ENCODE measurements around the gene TMEM72. TPM values are rescaled to one million over a fixed set of nuclear protein-coding genes. Genes with fewer than 3 reads are reported as not detected.

TMEM72 gene
- total and polyA plus RNA-seq, 5 donors from 2014 or later, result not detected

DNA sequence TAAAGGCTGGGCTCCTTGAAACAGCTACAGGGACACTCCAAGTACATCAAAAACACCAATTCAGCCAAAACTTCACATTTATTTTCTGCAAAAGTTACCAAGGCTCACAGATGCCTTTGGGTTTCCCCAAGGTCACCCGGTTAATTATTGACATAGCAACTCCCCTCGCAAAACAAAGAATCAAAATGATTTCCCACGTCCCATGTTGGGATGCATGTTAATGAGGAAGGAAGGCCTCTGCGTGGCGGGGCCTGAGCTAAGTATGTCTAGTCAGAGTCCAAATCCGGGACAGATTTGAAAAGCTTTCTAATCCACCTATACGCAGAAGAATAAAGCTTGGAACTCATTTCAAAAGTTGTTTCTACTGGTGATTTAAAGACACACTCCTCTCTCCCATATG, 535 bp upstream of the TMEM72 start:
- Mint-ChIP-seq H3K36me3 (no peaks in the 10 kb centered on the region), H3K4me1 (peaks cover 0 to 23% (median 6%) of the 10 kb centered on the region in 4 donors), H3K27ac (no peak overlapping the region)

DNA sequence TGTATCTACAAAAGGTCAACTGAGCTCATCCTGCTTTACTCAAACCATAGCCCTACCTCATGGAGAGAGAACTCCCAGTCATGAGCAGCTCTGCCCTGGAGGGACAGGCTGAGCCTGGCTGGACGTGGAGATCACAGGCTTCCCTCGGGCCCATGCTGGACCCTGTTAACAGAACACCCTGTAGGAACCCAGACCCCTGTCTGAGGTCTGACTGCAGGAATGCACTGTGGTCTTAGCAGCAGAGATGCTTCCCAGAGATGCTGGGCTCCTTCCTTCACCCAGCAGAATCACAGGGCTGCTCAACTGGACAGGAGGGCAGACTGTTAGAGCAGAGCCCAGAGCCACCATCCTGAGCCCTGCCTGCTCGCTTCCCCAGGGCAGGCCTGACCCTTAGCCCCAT, 814 bp downstream of the TMEM72 start:
- Mint-ChIP-seq H3K36me3 (no peaks in the 10 kb centered on the region), H3K27me3 (no peaks in the 10 kb centered on the region), H3K27ac (no peak overlapping the region), H3K4me3 (no peak overlapping the region), H3K4me1 (peaks cover 0 to 25% (median 6%) of the 10 kb centered on the region in 4 donors), H3K9me3 (no peaks in the 10 kb centered on the region)
- no peak for DNase-seq
- Histone ChIP-seq H3K27me3 (ENCODE audit: control insufficient read depth, insufficient read depth, low read length) (no peaks in the 10 kb centered on the region), H3K36me3 (ENCODE audit: control insufficient read depth, insufficient read depth, low read length) (no peaks in the 10 kb centered on the region), H3K9me3 (ENCODE audit: control insufficient read depth in 2 of 2, low read length in 2 of 2) (no peaks in the 10 kb centered on the region), H3K4me1 (ENCODE audit: control insufficient read depth, insufficient read depth, low read length, poor library complexity, severe bottlenecking) (peaks cover 15% of the 10 kb centered on the region), H3K27ac (ENCODE audit: insufficient read depth, low read length, poor library complexity, severe bottlenecking) (no peak overlapping the region), H3K4me3 (ENCODE audit: low read depth, low read length) (no peak overlapping the region)
- ATAC-seq (ENCODE audit: low read depth in 2 of 2), result no peak

More for the DNA sequence above, 535 bp upstream of the TMEM72 start:
- no peak overlapping the region for H3K27ac ChIP-seq (ENCODE audit: insufficient read depth, low read length, poor library complexity, severe bottlenecking)
- H3K4me3 ChIP-seq (ENCODE audit: low read depth, low read length), result no peak overlapping the region
- Mint-ChIP-seq H3K27me3 (no peaks in the 10 kb centered on the region), H3K4me3 (no peak overlapping the region), H3K9me3 (no peaks in the 10 kb centered on the region)
- H3K9me3 ChIP-seq (ENCODE audit: control insufficient read depth in 2 of 2, low read length in 2 of 2), result no peaks in the 10 kb centered on the region
- DNase-seq (no peak), ATAC-seq (ENCODE audit: low read depth in 2 of 2) (no peak)
- no peaks in the 10 kb centered on the region for H3K27me3 ChIP-seq (ENCODE audit: control insufficient read depth, insufficient read depth, low read length)
- H3K36me3 ChIP-seq (ENCODE audit: control insufficient read depth, insufficient read depth, low read length), result no peaks in the 10 kb centered on the region
- peaks cover 15% of the 10 kb centered on the region for H3K4me1 ChIP-seq (ENCODE audit: control insufficient read depth, insufficient read depth, low read length, poor library complexity, severe bottlenecking)

DNA sequence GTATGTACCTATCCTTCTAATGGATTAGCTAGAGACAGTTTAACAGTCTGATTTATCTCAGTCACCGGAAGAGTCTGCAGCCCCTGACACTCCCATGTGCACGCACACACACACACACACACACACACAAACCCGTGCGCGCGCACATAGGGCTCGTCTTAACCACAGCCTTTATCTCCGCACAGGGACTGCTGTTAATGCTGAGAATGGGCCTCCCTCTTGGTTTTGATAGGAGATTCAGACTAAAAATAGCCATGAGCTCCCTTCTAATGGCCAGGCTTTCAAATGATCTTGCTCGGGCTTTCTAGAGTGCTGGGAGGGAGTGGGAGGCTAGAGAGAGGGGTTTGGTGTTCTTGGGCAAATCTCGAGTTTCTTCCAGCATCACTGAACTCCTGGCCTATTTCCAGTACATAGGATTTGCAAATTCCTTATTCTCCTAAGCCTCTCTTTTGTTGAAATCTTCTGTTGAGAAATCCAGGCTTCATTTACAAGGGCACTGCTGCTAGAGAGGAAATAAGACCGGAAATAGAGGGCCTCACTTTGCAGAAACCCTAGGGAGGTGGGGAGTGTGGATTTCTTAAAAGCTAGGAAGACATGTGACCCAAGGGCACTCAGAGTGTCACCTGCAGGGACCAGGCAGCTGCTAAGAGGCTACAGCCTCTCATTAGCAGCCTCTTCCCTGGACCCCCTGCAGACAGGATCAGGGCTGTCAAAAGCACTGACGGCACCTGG, 2.4 kb downstream of the TMEM72 start:
- peaks cover 3% of the 10 kb centered on the region for H3K27me3 ChIP-seq (ENCODE audit: control insufficient read depth, insufficient read depth, low read length)
- H3K4me3 Mint-ChIP-seq, result peak overlapping the region in 3 of 4 donors; percentile 48 to 69 (median 69)
- no peaks in the 10 kb centered on the region for H3K36me3 ChIP-seq (ENCODE audit: control insufficient read depth, insufficient read depth, low read length)
- DNase-seq (peak in 2 of 3 donors; percentile 56 to 80), ATAC-seq (ENCODE audit: low read depth in 2 of 2) (peak; percentile 38 to 66)
- H3K27ac Mint-ChIP-seq, result peak overlapping the region; percentile 60 to 86 (median 64)
- no peak overlapping the region for H3K4me3 ChIP-seq (ENCODE audit: low read depth, low read length)
- peaks cover 15% of the 10 kb centered on the region for H3K4me1 ChIP-seq (ENCODE audit: control insufficient read depth, insufficient read depth, low read length, poor library complexity, severe bottlenecking)
- H3K4me1 Mint-ChIP-seq, result peaks cover 0 to 25% (median 6%) of the 10 kb centered on the region in 4 donors
- H3K9me3 Mint-ChIP-seq, result peaks cover 0 to 6% (median 0%) of the 10 kb centered on the region in 7 donors
- H3K27ac ChIP-seq (ENCODE audit: insufficient read depth, low read length, poor library complexity, severe bottlenecking), result no peak overlapping the region
- no peaks in the 10 kb centered on the region for H3K9me3 ChIP-seq (ENCODE audit: control insufficient read depth in 2 of 2, low read length in 2 of 2)
- no peaks in the 10 kb centered on the region for H3K27me3 Mint-ChIP-seq
- H3K36me3 Mint-ChIP-seq, result no peaks in the 10 kb centered on the region

DNA sequence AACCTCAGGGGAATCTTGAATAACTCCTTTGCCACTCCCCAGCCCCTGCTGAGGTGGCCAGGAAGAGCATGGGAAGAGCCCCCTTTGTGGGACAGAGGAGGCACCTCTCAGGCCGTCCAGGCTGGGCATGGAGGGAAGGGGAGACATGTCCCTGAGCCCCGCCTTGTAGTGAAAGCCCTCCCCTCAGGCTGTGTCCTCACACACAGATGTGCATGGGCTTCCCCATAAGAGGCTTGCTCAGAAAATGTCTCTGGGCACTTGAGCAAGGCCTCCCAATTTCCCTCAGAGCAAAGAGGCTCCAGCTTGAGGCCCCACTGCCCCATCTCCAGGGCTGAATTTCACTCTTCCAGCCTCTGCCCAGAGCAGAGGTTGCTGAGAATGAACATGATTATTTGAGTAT, 3.8 kb downstream of the TMEM72 start:
- H3K9me3 ChIP-seq (ENCODE audit: control insufficient read depth in 2 of 2, low read length in 2 of 2), result no peaks in the 10 kb centered on the region
- ATAC-seq (ENCODE audit: low read depth in 2 of 2), result no peak

DNA sequence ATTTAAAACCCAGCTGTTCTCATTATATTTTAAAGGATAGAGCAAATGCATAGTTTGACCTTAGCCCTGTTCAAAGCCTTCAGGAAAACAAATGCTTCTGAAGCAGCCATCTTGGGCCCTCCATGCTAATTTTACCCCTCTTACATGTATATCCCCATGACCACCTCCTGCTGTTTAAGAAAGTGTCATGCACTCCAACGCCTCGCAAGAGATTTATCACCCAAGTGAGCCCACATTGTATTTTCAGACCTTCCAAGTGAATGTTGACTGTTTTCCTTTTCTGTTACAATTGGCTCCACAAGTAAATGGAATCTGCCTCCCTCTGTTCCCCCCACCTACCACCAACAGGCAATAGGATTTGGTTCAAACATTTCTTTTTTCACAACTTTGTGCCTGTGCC, 5.3 kb downstream of the TMEM72 start:
- Histone ChIP-seq H3K27me3 (ENCODE audit: control insufficient read depth, insufficient read depth, low read length) (peaks cover 3% of the 10 kb centered on the region), H3K27ac (ENCODE audit: insufficient read depth, low read length, poor library complexity, severe bottlenecking) (no peak overlapping the region), H3K36me3 (ENCODE audit: control insufficient read depth, insufficient read depth, low read length) (no peaks in the 10 kb centered on the region), H3K9me3 (ENCODE audit: control insufficient read depth in 2 of 2, low read length in 2 of 2) (no peaks in the 10 kb centered on the region), H3K4me3 (ENCODE audit: low read depth, low read length) (no peak overlapping the region), H3K4me1 (ENCODE audit: control insufficient read depth, insufficient read depth, low read length, poor library complexity, severe bottlenecking) (peaks cover 15% of the 10 kb centered on the region)
- Mint-ChIP-seq H3K27ac (no peak overlapping the region), H3K4me1 (peaks cover 0 to 25% (median 6%) of the 10 kb centered on the region in 4 donors), H3K4me3 (no peak overlapping the region), H3K9me3 (peaks cover 0 to 6% (median 0%) of the 10 kb centered on the region in 7 donors), H3K27me3 (no peaks in the 10 kb centered on the region), H3K36me3 (no peaks in the 10 kb centered on the region)
- DNase-seq (no peak), ATAC-seq (ENCODE audit: low read depth in 2 of 2) (no peak)

More for the DNA sequence above, 3.8 kb downstream of the TMEM72 start:
- peaks cover 15% of the 10 kb centered on the region for H3K4me1 ChIP-seq (ENCODE audit: control insufficient read depth, insufficient read depth, low read length, poor library complexity, severe bottlenecking)
- Mint-ChIP-seq H3K27me3 (no peaks in the 10 kb centered on the region), H3K4me3 (no peak overlapping the region), H3K36me3 (no peaks in the 10 kb centered on the region), H3K9me3 (peaks cover 0 to 6% (median 0%) of the 10 kb centered on the region in 7 donors), H3K4me1 (peaks cover 0 to 25% (median 6%) of the 10 kb centered on the region in 4 donors), H3K27ac (no peak overlapping the region)
- H3K4me3 ChIP-seq (ENCODE audit: low read depth, low read length), result no peak overlapping the region
- H3K36me3 ChIP-seq (ENCODE audit: control insufficient read depth, insufficient read depth, low read length), result no peaks in the 10 kb centered on the region
- DNase-seq, result no peak
- peaks cover 3% of the 10 kb centered on the region for H3K27me3 ChIP-seq (ENCODE audit: control insufficient read depth, insufficient read depth, low read length)
- H3K27ac ChIP-seq (ENCODE audit: insufficient read depth, low read length, poor library complexity, severe bottlenecking), result no peak overlapping the region

DNA sequence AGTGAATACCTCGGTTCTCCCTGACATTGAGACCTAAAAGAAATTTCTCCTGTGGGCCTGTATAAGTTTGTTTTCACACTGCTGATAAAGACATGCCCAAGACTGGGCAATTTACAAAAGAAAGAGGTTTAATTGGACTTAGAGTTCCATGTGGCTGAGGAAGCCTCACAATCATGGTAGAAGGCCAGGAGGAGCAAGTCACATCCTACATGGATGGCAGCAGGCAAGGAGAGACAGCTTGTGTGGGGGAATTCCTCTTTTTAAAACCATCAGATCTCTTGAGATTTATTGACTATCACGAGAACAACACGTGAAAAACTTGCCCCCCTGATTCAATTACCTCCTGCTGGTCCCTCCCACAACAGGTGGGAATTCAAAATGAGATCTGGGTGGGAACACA, 6.7 kb downstream of the TMEM72 start:
- peaks cover 0 to 21% (median 6%) of the 10 kb centered on the region in 4 donors for H3K4me1 Mint-ChIP-seq

DNA sequence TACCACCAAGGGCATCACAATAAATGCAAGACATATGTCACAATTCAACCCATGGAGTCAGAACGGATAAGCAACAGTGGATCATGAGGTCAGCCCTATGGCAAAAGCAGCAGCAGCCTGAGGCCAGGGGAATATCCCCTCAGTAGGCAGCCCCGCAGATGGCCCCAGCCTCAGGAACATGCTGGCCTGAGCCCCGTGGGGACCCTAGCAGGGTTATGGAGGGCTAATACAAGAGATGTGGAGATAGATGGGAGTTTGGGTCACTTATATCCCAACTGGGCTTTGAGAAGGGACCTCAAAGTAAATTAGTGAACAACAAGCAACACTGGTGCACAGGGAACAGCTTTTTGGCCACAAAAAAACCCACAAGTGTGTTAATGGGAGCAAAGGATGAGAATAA, 9.1 kb downstream of the TMEM72 start:
- H3K9me3 ChIP-seq (ENCODE audit: control insufficient read depth in 2 of 2, low read length in 2 of 2), result no peaks in the 10 kb centered on the region
- H3K4me3 ChIP-seq (ENCODE audit: low read depth, low read length), result no peak overlapping the region
- Mint-ChIP-seq H3K4me3 (no peak overlapping the region), H3K4me1 (peaks cover 0 to 4% (median 0%) of the 10 kb centered on the region in 4 donors), H3K27ac (no peak overlapping the region), H3K9me3 (peaks cover 0 to 6% (median 0%) of the 10 kb centered on the region in 7 donors), H3K27me3 (no peaks in the 10 kb centered on the region), H3K36me3 (no peaks in the 10 kb centered on the region)
- H3K27ac ChIP-seq (ENCODE audit: insufficient read depth, low read length, poor library complexity, severe bottlenecking), result no peak overlapping the region
- no peaks in the 10 kb centered on the region for H3K36me3 ChIP-seq (ENCODE audit: control insufficient read depth, insufficient read depth, low read length)
- no peak for ATAC-seq (ENCODE audit: low read depth in 2 of 2)
- DNase-seq, result no peak
- peaks cover 3% of the 10 kb centered on the region for H3K27me3 ChIP-seq (ENCODE audit: control insufficient read depth, insufficient read depth, low read length)
- no peaks in the 10 kb centered on the region for H3K4me1 ChIP-seq (ENCODE audit: control insufficient read depth, insufficient read depth, low read length, poor library complexity, severe bottlenecking)

More for the DNA sequence above, 6.7 kb downstream of the TMEM72 start:
- Histone ChIP-seq H3K27ac (ENCODE audit: insufficient read depth, low read length, poor library complexity, severe bottlenecking) (no peak overlapping the region), H3K27me3 (ENCODE audit: control insufficient read depth, insufficient read depth, low read length) (peaks cover 3% of the 10 kb centered on the region), H3K4me3 (ENCODE audit: low read depth, low read length) (no peak overlapping the region), H3K36me3 (ENCODE audit: control insufficient read depth, insufficient read depth, low read length) (no peaks in the 10 kb centered on the region), H3K4me1 (ENCODE audit: control insufficient read depth, insufficient read depth, low read length, poor library complexity, severe bottlenecking) (peaks cover 13% of the 10 kb centered on the region), H3K9me3 (ENCODE audit: control insufficient read depth in 2 of 2, low read length in 2 of 2) (no peaks in the 10 kb centered on the region)
- Mint-ChIP-seq H3K9me3 (peaks cover 0 to 6% (median 0%) of the 10 kb centered on the region in 7 donors), H3K27me3 (no peaks in the 10 kb centered on the region), H3K36me3 (no peaks in the 10 kb centered on the region), H3K27ac (no peak overlapping the region), H3K4me3 (no peak overlapping the region)
- ATAC-seq (ENCODE audit: low read depth in 2 of 2) (no peak), DNase-seq (no peak)

DNA sequence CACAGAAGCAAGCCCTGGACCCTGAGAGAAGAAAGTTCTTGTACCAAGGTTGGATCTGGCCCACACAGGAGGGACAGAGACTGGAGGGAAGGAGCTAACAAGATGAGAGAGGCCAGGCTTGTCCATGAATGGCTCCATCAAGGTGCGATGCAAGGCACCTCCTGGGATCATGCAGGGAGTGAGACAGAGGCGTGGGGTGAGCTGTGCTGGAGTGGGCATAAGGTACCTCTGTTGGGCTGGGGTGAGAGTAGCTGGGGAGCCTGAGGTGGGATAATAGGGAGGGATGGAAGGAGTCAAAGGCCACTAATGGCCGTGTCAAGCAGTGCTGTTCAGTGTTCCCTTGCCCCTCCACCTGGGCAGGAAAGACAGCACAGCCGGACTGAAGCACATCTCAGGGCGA, 9.9 kb downstream of the TMEM72 start:
- no peak overlapping the region for H3K4me3 ChIP-seq (ENCODE audit: low read depth, low read length)
- H3K36me3 ChIP-seq (ENCODE audit: control insufficient read depth, insufficient read depth, low read length), result no peaks in the 10 kb centered on the region
- DNase-seq (no peak), ATAC-seq (ENCODE audit: low read depth in 2 of 2) (no peak)
- Mint-ChIP-seq H3K4me3 (no peak overlapping the region), H3K27me3 (no peaks in the 10 kb centered on the region), H3K36me3 (no peaks in the 10 kb centered on the region), H3K9me3 (peaks cover 0 to 6% (median 0%) of the 10 kb centered on the region in 7 donors), H3K4me1 (no peaks in the 10 kb centered on the region), H3K27ac (no peak overlapping the region)
- no peak overlapping the region for H3K27ac ChIP-seq (ENCODE audit: insufficient read depth, low read length, poor library complexity, severe bottlenecking)
- H3K4me1 ChIP-seq (ENCODE audit: control insufficient read depth, insufficient read depth, low read length, poor library complexity, severe bottlenecking), result no peaks in the 10 kb centered on the region
- peaks cover 3% of the 10 kb centered on the region for H3K27me3 ChIP-seq (ENCODE audit: control insufficient read depth, insufficient read depth, low read length)
- no peaks in the 10 kb centered on the region for H3K9me3 ChIP-seq (ENCODE audit: control insufficient read depth in 2 of 2, low read length in 2 of 2)
